Skin of body (tissue), 3 donors: ENCODE results near the gene NMNAT1. TPM values are rescaled to one million over a fixed set of nuclear protein-coding genes. Genes with fewer than 3 reads are reported as not detected.
A peak's percentile ranks its signal among the peaks of the same experiment; 100 is the strongest.
"Not testable (repeated sequence)": the region's sequence is repeated elsewhere in the genome, so short reads cannot be mapped to it uniquely, and the experiment has no call there.

Experiments
- DNase-seq: peaks from one replicate; lab custom pipeline; 2025; lab: John Stamatoyannopoulos, UW
- small RNA-seq: library from RNA; depleted of rRNA; stranded (forward); fragments of <200 nt; gene quantifications from one replicate; pipeline ENCODE3, GENCODE V24; 2014; ENCODE audit warnings: low replicate concordance
- total RNA-seq: library from RNA; depleted of rRNA; stranded (reverse); fragments of >200 nt; gene quantifications from one replicate; pipeline ENCODE4 v1.2.3, GENCODE V29; 2014

The NMNAT1 gene
- total RNA-seq, 1 donor from 2014 or later = 10.0 TPM

- DNase-seq = no peak
Measured at GRCh38 chr1:10014016-10014415, 70.7 kb downstream of the NMNAT1 start.

- no peak for DNase-seq
Measured at GRCh38 chr1:10019561-10019960, 76.3 kb downstream of the NMNAT1 start.

GRCh38 chr1:10020086-10020485, 76.8 kb downstream of the NMNAT1 start:
- DNase-seq = no peak

GRCh38 chr1:10020678-10021077, 77.4 kb downstream of the NMNAT1 start:
- not testable (repeated sequence) for DNase-seq

- DNase-seq = not testable (repeated sequence)
Measured at GRCh38 chr1:10021992-10022391, 78.7 kb downstream of the NMNAT1 start.

GRCh38 chr1:10022656-10023055, 79.4 kb downstream of the NMNAT1 start:
- DNase-seq = no peak

- DNase-seq = no peak
Measured at GRCh38 chr1:10025354-10025753, 82.1 kb downstream of the NMNAT1 start.

GRCh38 chr1:10027027-10027426, 83.8 kb downstream of the NMNAT1 start:
- no peak for DNase-seq

- DNase-seq = not testable (repeated sequence)
Measured at GRCh38 chr1:10028956-10029500, 85.8 kb downstream of the NMNAT1 start.

GRCh38 chr1:10031461-10031860, 88.2 kb downstream of the NMNAT1 start:
- DNase-seq = no peak

GRCh38 chr1:10032590-10033358, 89.5 kb downstream of the NMNAT1 start, which contains the start of gene UBE4B:
Gene UBE4B, plus strand, starts transcription at chr1:10032958. Its CDS starts 713 bp downstream, at chr1:10033671.
- peak; percentile 98 for DNase-seq

- no peak for DNase-seq
Measured at GRCh38 chr1:10033359-10033845, 90.1 kb downstream of the NMNAT1 start.

Small RNA genes within 50 kb of the gene (small RNA-seq; reads per million reads assigned to genes)
- not detected for gene MIR5697

Other genes with a start within 250 kb of the NMNAT1 start
- gene CLSTN1, start 119.5 kb upstream of the NMNAT1 start, total RNA-seq = 62.7 TPM
- gene CTNNBIP1, start 33.2 kb upstream of the NMNAT1 start, total RNA-seq = 33.6 TPM
- gene LZIC, start 84 bp upstream of the NMNAT1 start, total RNA-seq = 36.3 TPM
- gene RBP7, start 53.8 kb downstream of the NMNAT1 start, total RNA-seq = 11.6 TPM
- gene UBE4B, start 89.5 kb downstream of the NMNAT1 start, total RNA-seq = 34.7 TPM